ENCODE results near the gene EXO5. TPM values are rescaled to one million over a fixed set of nuclear protein-coding genes. Genes with fewer than 3 reads are reported as not detected.

EXO5 gene
- total and polyA plus RNA-seq, 2 of the 13 experiments (the other 11 are each of a cell fraction or from before 2014, with no cell fraction given) = 9.9 to 20.5 TPM

GRCh38 chr1:40508375-40509341 is at the start of gene EXO5 (continued):
- TF ChIP-seq, protein P1, sequence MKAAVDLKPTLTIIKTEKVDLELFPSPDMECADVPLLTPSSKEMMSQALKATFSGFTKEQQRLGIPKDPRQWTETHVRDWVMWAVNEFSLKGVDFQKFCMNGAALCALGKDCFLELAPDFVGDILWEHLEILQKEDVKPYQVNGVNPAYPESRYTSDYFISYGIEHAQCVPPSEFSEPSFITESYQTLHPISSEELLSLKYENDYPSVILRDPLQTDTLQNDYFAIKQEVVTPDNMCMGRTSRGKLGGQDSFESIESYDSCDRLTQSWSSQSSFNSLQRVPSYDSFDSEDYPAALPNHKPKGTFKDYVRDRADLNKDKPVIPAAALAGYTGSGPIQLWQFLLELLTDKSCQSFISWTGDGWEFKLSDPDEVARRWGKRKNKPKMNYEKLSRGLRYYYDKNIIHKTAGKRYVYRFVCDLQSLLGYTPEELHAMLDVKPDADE (CRISPR knock-in tag; IDR thresholded peaks at IDR 0.05) = peak; percentile 78; the same call in 1 of the 2 replicates
- peak; percentile 42; the same call in 1 of the 2 replicates for TF ChIP-seq ZNF557 (CRISPR knock-in tag; IDR thresholded peaks at IDR 0.05)
- no peak for TF ChIP-seq ZKSCAN5 (CRISPR knock-in tag; IDR thresholded peaks at IDR 0.05)
- TF ChIP-seq, protein P2, sequence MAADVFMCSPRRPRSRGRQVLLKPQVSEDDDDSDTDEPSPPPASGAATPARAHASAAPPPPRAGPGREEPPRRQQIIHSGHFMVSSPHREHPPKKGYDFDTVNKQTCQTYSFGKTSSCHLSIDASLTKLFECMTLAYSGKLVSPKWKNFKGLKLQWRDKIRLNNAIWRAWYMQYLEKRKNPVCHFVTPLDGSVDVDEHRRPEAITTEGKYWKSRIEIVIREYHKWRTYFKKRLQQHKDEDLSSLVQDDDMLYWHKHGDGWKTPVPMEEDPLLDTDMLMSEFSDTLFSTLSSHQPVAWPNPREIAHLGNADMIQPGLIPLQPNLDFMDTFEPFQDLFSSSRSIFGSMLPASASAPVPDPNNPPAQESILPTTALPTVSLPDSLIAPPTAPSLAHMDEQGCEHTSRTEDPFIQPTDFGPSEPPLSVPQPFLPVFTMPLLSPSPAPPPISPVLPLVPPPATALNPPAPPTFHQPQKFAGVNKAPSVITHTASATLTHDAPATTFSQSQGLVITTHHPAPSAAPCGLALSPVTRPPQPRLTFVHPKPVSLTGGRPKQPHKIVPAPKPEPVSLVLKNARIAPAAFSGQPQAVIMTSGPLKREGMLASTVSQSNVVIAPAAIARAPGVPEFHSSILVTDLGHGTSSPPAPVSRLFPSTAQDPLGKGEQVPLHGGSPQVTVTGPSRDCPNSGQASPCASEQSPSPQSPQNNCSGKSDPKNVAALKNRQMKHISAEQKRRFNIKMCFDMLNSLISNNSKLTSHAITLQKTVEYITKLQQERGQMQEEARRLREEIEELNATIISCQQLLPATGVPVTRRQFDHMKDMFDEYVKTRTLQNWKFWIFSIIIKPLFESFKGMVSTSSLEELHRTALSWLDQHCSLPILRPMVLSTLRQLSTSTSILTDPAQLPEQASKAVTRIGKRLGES (CRISPR knock-in tag; IDR thresholded peaks at IDR 0.05; ENCODE audit: borderline replicate concordance) = peak; percentile 71; the same call in 1 of the 2 replicates
- peak; percentile 94 for TF ChIP-seq ASH2L (IDR thresholded peaks at IDR 0.05; ENCODE audit: insufficient read length, low read depth, low read length)
- TF ChIP-seq ZNF644 (CRISPR knock-in tag; IDR thresholded peaks at IDR 0.05; ENCODE audit: low read depth) = no peak
- peak; percentile 76; the same call in 1 of the 2 replicates for TF ChIP-seq MTERF4 (CRISPR knock-in tag; IDR thresholded peaks at IDR 0.05)
- peak; percentile 73 for TF ChIP-seq ZNF772 (CRISPR knock-in tag; IDR thresholded peaks at IDR 0.05)
- TF ChIP-seq CEBPB (IDR thresholded peaks at IDR 0.05; ENCODE audit: borderline replicate concordance, low read depth, low read length) = no peak
- TF ChIP-seq SOX6 (IDR thresholded peaks at IDR 0.05) = no peak
- peak; percentile 66 for TF ChIP-seq SOX6 (CRISPR knock-in tag; IDR thresholded peaks at IDR 0.05)
- TF ChIP-seq PPARG (CRISPR knock-in tag; conservative IDR thresholded peaks at IDR 0.05) = no peak
- no peak for TF ChIP-seq HNRNPK (IDR thresholded peaks at IDR 0.05; ENCODE audit: low read depth, low read length, poor library complexity, severe bottlenecking)
- peak; percentile 71 for TF ChIP-seq ZMAT3 (CRISPR knock-in tag; conservative IDR thresholded peaks at IDR 0.05)
- TF ChIP-seq KLF12 (CRISPR knock-in tag; IDR thresholded peaks at IDR 0.05; ENCODE audit: borderline replicate concordance) = peak; percentile 89
- peak; percentile 79; the same call in 1 of the 2 replicates for TF ChIP-seq RFXAP (CRISPR knock-in tag; IDR thresholded peaks at IDR 0.05; ENCODE audit: borderline replicate concordance)
- TF ChIP-seq ATF7-NPFF (CRISPR knock-in tag; IDR thresholded peaks at IDR 0.05; ENCODE audit: low read depth) = peak; percentile 86
- TF ChIP-seq ZNF501 (CRISPR knock-in tag; IDR thresholded peaks at IDR 0.05) = peak; percentile 77
- TF ChIP-seq ZFAT (CRISPR knock-in tag; conservative IDR thresholded peaks at IDR 0.05) = peak; percentile 74; the same call in 1 of the 2 replicates
- peak; percentile 57; the same call in 1 of the 2 replicates for TF ChIP-seq ZBTB8A (CRISPR knock-in tag; IDR thresholded peaks at IDR 0.05; ENCODE audit: borderline replicate concordance, low read depth)
- no peak for TF ChIP-seq ZNF577 (CRISPR knock-in tag; IDR thresholded peaks at IDR 0.05; ENCODE audit: borderline replicate concordance, low read depth)
- no peak for TF ChIP-seq RFX5 (IDR thresholded peaks at IDR 0.05; ENCODE audit: low read depth, low read length)
- no peak for TF ChIP-seq ZNF660 (CRISPR knock-in tag; IDR thresholded peaks at IDR 0.05; ENCODE audit: borderline replicate concordance, low read depth)
- no peak for TF ChIP-seq PAWR (CRISPR knock-in tag; IDR thresholded peaks at IDR 0.05; ENCODE audit: borderline replicate concordance)
- TF ChIP-seq SMAD1 (CRISPR knock-in tag; IDR thresholded peaks at IDR 0.05; ENCODE audit: borderline replicate concordance, low read depth) = peak; percentile 90; the same call in 1 of the 2 replicates
